Measurements from ENCODE around the gene DGKD.

DGKD gene

GRCh38 chr2:233440314-233440713 is 86.0 kb downstream of the DGKD start:
- no peak for DNase-seq (ENCODE audit: low read depth)
- no peak for TF ChIP-seq CTCF (conservative IDR thresholded peaks at IDR 0.05; ENCODE audit: control insufficient read depth, insufficient read depth, low read depth, low read length)
- no peak overlapping the region for H3K4me3 ChIP-seq (ENCODE audit: control insufficient read depth, low read depth, low read length)

DNA sequence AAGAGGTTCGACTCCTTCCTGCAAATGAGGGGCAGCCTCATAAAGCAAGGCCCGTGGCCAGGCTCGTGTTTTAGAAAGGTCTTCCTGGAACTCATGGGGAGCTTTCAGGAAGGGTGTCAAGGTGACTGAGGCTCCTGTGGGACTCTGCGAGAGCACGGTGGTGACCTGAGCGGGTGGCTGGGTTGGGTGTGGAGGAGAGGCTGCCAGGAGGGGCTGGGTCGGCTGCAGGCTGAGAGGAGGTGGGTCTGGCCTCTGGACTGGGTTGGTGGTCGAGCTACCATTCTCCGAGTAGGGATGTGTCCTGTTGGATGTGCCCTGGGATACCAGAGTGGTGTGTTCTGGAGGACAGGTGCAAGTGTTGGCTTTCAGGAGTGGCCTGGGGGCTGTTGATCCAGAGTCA is 86.4 kb downstream of the DGKD start:
- TF ChIP-seq CTCF (conservative IDR thresholded peaks at IDR 0.05; ENCODE audit: control insufficient read depth, insufficient read depth, low read depth, low read length) = no peak
- H3K4me3 ChIP-seq (ENCODE audit: control insufficient read depth, low read depth, low read length) = no peak overlapping the region

GRCh38 chr2:233441161-233442027 is 87.1 kb downstream of the DGKD start:
- no peak overlapping the region for H3K4me3 ChIP-seq (ENCODE audit: control insufficient read depth, low read depth, low read length)
- no peak for TF ChIP-seq CTCF (conservative IDR thresholded peaks at IDR 0.05; ENCODE audit: control insufficient read depth, insufficient read depth, low read depth, low read length)
- no peak for DNase-seq (ENCODE audit: low read depth)

More for the DNA sequence above, 86.4 kb downstream of the DGKD start:
- no peak for DNase-seq (ENCODE audit: low read depth)

DNA sequence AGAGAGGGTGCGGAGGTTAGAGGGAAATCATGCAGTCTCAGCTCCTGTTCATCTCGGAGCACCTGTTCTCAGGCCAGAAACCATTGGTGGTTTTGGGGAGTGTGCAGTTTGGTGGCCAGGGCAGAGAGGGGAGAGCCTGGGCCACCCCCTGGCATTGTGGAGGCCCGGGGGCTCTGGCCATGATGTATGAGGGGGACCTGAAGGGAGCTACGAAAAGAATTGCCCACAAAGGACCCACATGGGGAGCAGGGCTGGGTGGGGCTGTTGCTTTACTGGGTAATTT is 87.7 kb downstream of the DGKD start:
- no peak for DNase-seq (ENCODE audit: low read depth)
- H3K4me3 ChIP-seq (ENCODE audit: control insufficient read depth, low read depth, low read length) = no peak overlapping the region
- TF ChIP-seq CTCF (conservative IDR thresholded peaks at IDR 0.05; ENCODE audit: control insufficient read depth, insufficient read depth, low read depth, low read length) = no peak

GRCh38 chr2:233443511-233444183 is 89.4 kb downstream of the DGKD start:
- DNase-seq (ENCODE audit: low read depth) = peak; percentile 83
- TF ChIP-seq CTCF (conservative IDR thresholded peaks at IDR 0.05; ENCODE audit: control insufficient read depth, insufficient read depth, low read depth, low read length) = peak; percentile 82
- H3K4me3 ChIP-seq (ENCODE audit: control insufficient read depth, low read depth, low read length) = no peak overlapping the region

DNA sequence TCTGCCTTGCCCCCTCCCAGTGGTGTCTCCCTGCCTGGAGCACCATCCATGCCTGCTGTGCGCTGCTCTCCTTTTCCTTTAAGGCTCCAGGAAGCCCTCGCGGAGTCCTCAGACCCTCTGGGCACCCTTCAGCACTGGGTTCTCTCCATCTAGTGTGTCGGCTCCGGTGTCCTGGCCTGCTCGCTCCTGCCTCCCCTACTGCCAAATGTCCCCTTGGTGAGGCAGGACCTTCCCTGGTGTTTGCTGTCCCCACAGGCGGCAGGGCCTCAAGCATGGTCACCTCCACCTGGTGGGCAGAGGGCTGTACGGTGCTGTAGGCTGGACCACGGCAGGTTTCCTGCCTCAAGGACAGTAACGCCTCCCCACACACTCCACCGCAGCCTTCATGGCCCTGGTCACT is 90.2 kb downstream of the DGKD start:
- TF ChIP-seq CTCF (conservative IDR thresholded peaks at IDR 0.05; ENCODE audit: control insufficient read depth, insufficient read depth, low read depth, low read length) = no peak
- no peak for DNase-seq (ENCODE audit: low read depth)
- no peak overlapping the region for H3K4me3 ChIP-seq (ENCODE audit: control insufficient read depth, low read depth, low read length)
